SU-DHL-6 (cell line): ENCODE data around the gene C1QTNF5.

Experiments
- EZH2phosphoT487 ChIP-seq: fragments of 200-600 bp; sonication (generic), shearing (Covaris generic); conservative IDR thresholded peaks from 2 replicates; pipeline ENCODE4 v1.6.1; 2018; ENCODE audit warnings: mild to moderate bottlenecking, antibody characterized with exemption, low read length, moderate library complexity, mixed read lengths
- TF ChIP-seq, protein P1 (sequence below): fragments of 200-600 bp; sonication (generic); IDR thresholded peaks from one replicate; pipeline ENCODE4 v1.5.1; 2017; ENCODE audit warnings: antibody characterized with exemption, mild to moderate bottlenecking, low read length, moderate library complexity; ENCODE audit not compliant: insufficient read depth, poor library complexity, severe bottlenecking

DNA sequence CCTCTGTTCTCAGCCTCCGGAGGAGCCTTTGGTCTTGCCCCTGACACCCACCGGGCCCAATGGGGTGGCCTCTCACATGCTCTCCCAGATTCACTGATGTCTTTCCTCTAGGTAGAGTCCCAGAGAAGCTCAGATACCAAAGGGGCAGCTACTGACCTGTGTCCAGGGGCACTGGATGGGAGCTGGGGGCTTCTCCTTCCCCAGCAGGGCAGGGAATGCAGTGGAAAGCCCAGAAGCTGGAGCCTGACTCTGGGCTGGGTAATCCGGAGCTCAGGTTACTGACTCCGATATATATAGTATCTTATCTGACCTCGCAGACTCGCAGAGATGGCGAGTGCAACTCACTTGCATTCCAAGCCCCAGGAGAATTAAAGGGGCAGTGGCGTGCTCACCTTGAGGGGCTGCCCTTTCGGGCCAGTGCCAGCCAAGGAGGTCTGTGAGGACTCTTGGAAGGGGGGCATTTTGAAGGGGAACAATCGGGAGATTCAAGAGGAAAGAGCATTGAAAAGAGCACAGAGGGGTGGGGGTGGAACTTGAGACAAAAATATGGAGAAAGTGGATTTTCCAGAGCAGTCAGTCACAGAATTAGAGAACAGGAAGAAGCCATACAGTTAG lies 38.3 kb upstream of the C1QTNF5 start:
- TF ChIP-seq, protein P1, sequence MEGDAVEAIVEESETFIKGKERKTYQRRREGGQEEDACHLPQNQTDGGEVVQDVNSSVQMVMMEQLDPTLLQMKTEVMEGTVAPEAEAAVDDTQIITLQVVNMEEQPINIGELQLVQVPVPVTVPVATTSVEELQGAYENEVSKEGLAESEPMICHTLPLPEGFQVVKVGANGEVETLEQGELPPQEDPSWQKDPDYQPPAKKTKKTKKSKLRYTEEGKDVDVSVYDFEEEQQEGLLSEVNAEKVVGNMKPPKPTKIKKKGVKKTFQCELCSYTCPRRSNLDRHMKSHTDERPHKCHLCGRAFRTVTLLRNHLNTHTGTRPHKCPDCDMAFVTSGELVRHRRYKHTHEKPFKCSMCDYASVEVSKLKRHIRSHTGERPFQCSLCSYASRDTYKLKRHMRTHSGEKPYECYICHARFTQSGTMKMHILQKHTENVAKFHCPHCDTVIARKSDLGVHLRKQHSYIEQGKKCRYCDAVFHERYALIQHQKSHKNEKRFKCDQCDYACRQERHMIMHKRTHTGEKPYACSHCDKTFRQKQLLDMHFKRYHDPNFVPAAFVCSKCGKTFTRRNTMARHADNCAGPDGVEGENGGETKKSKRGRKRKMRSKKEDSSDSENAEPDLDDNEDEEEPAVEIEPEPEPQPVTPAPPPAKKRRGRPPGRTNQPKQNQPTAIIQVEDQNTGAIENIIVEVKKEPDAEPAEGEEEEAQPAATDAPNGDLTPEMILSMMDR, result no peak
- TF ChIP-seq EZH2phosphoT487, result no peak
